Measurements from ENCODE around the gene LRP1B.

- TF ChIP-seq GATA2 (IDR thresholded peaks at IDR 0.05; ENCODE audit: low read depth, low read length) (no peak), GATA3 (IDR thresholded peaks at IDR 0.05; ENCODE audit: low read depth, low read length) (no peak)
Measured at GRCh38 chr2:141941210-141941714, 189.6 kb downstream of the LRP1B start.
